Memory B cell (primary cell): ENCODE data around the gene RPN1.
"Not testable (repeated sequence)": the region's sequence is repeated elsewhere in the genome, so short reads cannot be mapped to it uniquely, and the experiment has no call there.

Experiments
- ATAC-seq: fragments of 150-1000 bp; cut with Tn5 transposase; 2 replicates; pipeline ENCODE4 v1.10.0; 2021; ENCODE audit warnings: low read depth, mild to moderate bottlenecking, moderate library complexity
- DNase-seq, 2 donors: peaks; one replicate each; pipeline ENCODE4 v3.0.0; 2022; ENCODE audit warnings: low spot score in 2 of 2
- H3K27ac Mint-ChIP-seq: one replicate; pipeline ENCODE4 v1.8.0; 2022; ENCODE audit warnings: mild to moderate bottlenecking, moderate library complexity, mixed read lengths
- H3K27me3 Mint-ChIP-seq: one replicate; pipeline ENCODE4 v1.8.0; 2022; ENCODE audit warnings: mixed read lengths
- H3K36me3 Mint-ChIP-seq: one replicate; pipeline ENCODE4 v1.8.0; 2022; ENCODE audit warnings: mild to moderate bottlenecking, mixed read lengths
- H3K4me1 Mint-ChIP-seq: one replicate; pipeline ENCODE4 v1.8.0; 2022; ENCODE audit warnings: mixed read lengths
- H3K4me3 Mint-ChIP-seq: one replicate; pipeline ENCODE4 v1.8.0; 2022; ENCODE audit warnings: mild to moderate bottlenecking, moderate library complexity, mixed read lengths
- H3K9me3 Mint-ChIP-seq: one replicate; pipeline ENCODE4 v1.8.0; 2022; ENCODE audit warnings: mixed read lengths

RPN1 gene

DNA sequence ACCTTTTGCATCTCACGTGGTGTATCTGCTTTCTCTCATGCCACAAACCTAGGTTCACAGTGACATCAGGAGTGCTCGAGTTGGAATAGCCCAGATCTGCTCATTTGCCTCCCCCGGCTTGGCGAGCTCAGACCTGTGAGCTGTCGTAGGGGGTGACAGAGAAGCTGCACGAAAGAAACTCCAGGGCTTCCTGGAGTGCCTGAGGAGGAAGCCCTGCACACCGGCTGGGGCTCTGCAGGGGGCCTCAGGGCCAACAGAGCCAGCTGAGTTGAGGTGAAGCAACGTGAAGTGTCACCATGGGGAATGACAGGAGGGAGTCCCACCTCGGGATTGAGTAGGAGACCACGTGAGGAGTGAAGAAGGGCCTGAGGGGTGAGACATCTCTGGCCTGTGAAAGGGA lies 62.5 kb downstream of the RPN1 start:
- Mint-ChIP-seq H3K4me1 (no peaks in the 10 kb centered on the region), H3K9me3 (no peaks in the 10 kb centered on the region), H3K27me3 (peaks cover 13% of the 10 kb centered on the region), H3K27ac (no peak overlapping the region), H3K4me3 (no peak overlapping the region), H3K36me3 (peaks cover 4% of the 10 kb centered on the region)
- no peak for ATAC-seq
- DNase-seq = no peak

DNA sequence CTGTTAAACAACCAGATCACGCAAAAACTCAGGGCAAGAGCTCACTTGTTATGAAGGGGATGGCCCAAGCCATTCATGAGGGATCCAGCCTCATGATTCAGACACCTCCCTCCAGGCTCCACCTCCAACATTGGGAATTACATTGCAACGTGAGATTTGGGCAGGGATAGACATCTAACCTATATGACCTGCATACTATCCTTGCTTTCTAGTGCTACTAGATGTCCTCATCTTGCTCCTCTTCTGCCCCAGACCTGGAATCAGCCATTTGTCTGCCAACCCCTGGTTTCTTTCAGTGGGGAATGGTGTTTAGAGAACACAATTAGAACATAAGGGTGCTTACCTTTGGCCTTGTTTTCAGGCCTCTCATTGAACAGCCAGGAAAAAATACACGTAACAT lies 63.2 kb downstream of the RPN1 start:
- Mint-ChIP-seq H3K27ac (no peak overlapping the region), H3K4me3 (no peak overlapping the region), H3K9me3 (no peaks in the 10 kb centered on the region), H3K4me1 (no peaks in the 10 kb centered on the region), H3K36me3 (peaks cover 4% of the 10 kb centered on the region), H3K27me3 (peaks cover 13% of the 10 kb centered on the region)
- DNase-seq (no peak), ATAC-seq (no peak)

DNA sequence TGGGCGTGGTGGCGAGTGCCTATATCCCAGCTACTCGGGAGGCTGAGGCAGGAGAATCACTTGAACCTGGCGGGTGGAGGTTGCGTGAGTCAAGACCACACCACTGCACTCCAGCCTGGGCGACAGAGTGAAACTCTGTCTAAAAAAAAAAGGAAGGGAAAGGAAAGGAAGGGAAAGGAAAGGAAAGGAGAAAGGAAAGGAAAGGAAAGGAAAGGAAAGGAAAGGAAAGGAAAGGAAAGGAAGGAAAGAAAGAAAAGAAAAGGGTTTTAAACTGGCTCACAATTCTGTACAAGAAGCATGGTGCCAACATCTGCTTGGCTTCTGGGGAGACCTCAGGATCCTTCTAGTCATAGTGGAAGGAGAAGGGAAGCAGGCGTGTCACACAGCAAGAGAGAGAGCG lies 63.7 kb downstream of the RPN1 start:
- not testable (repeated sequence) for ATAC-seq, H3K27ac Mint-ChIP-seq

DNA sequence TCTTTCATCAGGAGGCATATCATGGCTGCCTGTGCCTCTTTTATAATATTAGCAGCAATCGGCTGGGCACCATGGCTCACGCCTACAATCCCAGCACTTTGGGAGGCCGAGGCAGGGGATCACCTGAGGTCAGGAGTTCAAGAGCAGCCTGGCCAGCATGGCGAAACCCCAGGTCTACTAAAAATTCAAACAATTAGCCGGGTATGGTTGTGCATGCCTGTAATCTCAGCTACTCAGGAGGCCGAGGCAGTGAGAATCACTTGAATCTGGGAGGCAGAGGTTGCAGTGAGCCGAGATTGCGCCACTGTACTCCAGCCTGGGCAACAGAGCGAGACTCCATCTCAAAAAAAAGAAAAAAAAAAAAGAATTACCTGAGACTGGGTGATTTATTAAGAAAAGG lies 64.2 kb downstream of the RPN1 start:
- not testable (repeated sequence) for ATAC-seq, H3K36me3 Mint-ChIP-seq, DNase-seq, H3K4me1 Mint-ChIP-seq, H3K4me3 Mint-ChIP-seq, H3K9me3 Mint-ChIP-seq, H3K27ac Mint-ChIP-seq
- H3K27me3 Mint-ChIP-seq = peaks cover 13% of the 10 kb centered on the region

More for the DNA sequence above, 63.7 kb downstream of the RPN1 start:
- H3K27me3 Mint-ChIP-seq = peaks cover 13% of the 10 kb centered on the region
- not testable (repeated sequence) for H3K9me3 Mint-ChIP-seq, DNase-seq, H3K36me3 Mint-ChIP-seq, H3K4me3 Mint-ChIP-seq, H3K4me1 Mint-ChIP-seq

DNA sequence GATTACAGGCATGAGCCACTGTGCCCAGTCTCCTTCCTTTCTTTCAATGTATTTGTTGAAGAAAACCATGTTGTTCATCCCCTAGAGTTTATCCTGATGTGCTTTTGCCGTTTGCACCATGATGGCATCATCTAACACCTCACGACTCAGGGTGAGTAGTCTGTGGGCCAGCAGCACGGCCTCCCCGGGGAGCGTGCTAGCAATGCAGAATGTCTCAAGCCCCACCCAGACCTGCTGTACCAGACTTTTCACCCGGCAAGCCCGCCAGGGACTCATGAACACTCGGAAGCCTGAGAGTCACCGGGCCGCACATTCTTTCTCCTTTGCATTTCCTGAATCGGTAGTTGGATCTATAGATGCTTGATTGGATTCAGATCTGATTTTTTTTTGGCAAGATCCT lies 64.6 kb downstream of the RPN1 start:
- H3K27ac Mint-ChIP-seq = no peak overlapping the region

DNA sequence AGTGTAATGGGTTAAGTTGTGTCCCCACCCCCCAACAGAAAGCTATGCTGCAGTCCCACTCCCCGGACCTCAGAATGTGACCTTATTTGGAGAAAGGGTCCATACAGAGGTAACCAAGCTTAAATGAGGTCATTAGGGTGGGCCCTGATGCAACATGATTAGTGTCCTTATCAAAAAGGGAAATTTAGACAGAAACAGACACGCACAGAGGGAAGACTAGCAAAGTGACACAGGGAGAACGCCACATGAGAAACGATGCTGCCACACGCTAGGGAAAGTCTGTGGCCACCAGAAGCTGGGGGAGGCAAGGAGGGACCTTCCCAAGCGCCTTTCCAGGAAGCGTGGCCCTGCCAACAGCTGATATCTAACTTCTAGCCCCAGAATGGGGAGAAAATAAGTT lies 65.4 kb downstream of the RPN1 start:
- no peak overlapping the region for H3K4me3 Mint-ChIP-seq
- H3K27me3 Mint-ChIP-seq = peaks cover 13% of the 10 kb centered on the region
- H3K9me3 Mint-ChIP-seq = no peaks in the 10 kb centered on the region
- ATAC-seq (no peak), DNase-seq (no peak)
- H3K27ac Mint-ChIP-seq = no peak overlapping the region
- no peaks in the 10 kb centered on the region for H3K4me1 Mint-ChIP-seq
- H3K36me3 Mint-ChIP-seq = peaks cover 4% of the 10 kb centered on the region

More for the DNA sequence above, 64.6 kb downstream of the RPN1 start:
- no peaks in the 10 kb centered on the region for H3K9me3 Mint-ChIP-seq
- H3K36me3 Mint-ChIP-seq = peaks cover 4% of the 10 kb centered on the region
- H3K27me3 Mint-ChIP-seq = peaks cover 13% of the 10 kb centered on the region
- no peak for DNase-seq
- no peak overlapping the region for H3K4me3 Mint-ChIP-seq
- ATAC-seq = no peak
- no peaks in the 10 kb centered on the region for H3K4me1 Mint-ChIP-seq

DNA sequence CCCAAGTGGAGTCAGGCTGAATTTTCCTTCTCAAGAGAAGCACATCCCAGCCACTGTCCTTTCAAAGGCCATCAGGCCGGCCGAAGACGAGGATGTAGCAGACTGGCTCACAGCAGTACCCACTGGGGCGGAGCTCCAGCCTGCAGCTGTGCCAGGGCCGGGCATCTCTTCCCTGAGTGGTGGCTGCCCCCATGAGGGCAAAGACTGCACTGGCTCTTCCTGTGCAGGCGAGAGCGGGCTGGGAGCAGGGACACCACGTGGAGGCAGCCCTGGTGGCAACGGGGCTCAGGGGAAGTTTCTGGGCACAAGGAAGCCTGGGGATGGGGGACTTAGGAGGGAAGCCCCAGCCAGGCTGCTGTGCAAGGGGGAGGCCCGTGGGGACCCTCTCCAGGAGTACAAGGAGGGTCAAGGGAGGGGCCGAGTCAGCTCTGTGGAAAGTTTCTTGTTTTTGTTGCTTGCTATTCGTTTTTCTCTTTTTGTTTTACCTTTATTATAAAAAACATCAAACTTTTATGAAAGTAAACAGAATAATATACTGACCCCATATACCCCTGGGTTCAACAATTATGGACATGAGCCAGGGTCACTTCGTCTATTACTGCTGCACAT lies 66.1 kb downstream of the RPN1 start:
- Mint-ChIP-seq H3K9me3 (no peaks in the 10 kb centered on the region), H3K4me1 (no peaks in the 10 kb centered on the region), H3K36me3 (no peaks in the 10 kb centered on the region), H3K4me3 (no peak overlapping the region), H3K27ac (no peak overlapping the region), H3K27me3 (peaks cover 13% of the 10 kb centered on the region)
- peak; percentile 73 for ATAC-seq
- peak in 1 of 2 donors; percentile 21 for DNase-seq

DNA sequence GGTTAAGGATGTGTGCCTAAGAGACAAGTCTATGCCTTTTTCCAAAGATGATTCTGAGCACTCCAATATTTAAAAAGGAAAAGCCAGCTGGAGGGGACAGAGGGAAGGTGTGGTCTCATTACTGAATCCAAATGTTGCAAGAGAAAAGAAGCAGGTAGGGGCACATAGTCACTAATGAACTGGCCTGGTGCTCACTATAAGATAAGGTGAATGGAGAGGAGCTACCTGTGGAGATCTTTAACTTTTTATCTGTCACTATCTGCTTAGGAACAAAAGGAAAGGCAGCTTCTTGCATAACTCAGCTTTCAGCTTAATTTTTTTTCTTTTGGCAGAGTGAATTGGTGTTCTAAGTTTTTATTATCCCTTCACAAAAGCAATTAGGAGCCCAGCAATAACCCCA lies 69.1 kb downstream of the RPN1 start:
- Mint-ChIP-seq H3K27me3 (peaks cover 18% of the 10 kb centered on the region), H3K4me1 (no peaks in the 10 kb centered on the region), H3K27ac (no peak overlapping the region), H3K4me3 (no peak overlapping the region), H3K9me3 (no peaks in the 10 kb centered on the region), H3K36me3 (no peaks in the 10 kb centered on the region)
- no peak for DNase-seq
- no peak for ATAC-seq

DNA sequence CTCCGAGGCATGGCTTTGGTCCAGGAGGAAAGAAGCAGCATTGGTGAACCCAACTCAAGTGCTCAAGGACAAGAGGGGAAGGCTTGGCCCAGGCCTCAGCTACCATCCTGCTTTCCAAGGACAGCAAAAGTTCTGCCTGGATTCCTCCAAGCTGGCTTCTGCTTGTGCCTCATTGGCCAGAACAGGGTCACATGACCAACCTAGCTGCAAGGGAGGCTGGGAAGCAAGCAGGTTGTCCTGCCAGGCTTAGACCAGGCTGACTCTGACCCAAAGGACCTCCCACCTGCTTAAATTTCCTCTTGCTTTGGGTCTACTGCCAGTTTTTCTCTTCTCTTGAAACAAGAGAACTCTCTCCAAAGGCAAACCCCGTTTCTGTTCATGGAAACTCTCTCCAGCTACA lies 70.7 kb downstream of the RPN1 start:
- H3K4me3 Mint-ChIP-seq = no peak overlapping the region
- H3K4me1 Mint-ChIP-seq = no peaks in the 10 kb centered on the region
- DNase-seq (no peak), ATAC-seq (no peak)
- H3K27ac Mint-ChIP-seq = no peak overlapping the region
- peaks cover 13% of the 10 kb centered on the region for H3K27me3 Mint-ChIP-seq
- no peaks in the 10 kb centered on the region for H3K9me3 Mint-ChIP-seq
- H3K36me3 Mint-ChIP-seq = no peaks in the 10 kb centered on the region

DNA sequence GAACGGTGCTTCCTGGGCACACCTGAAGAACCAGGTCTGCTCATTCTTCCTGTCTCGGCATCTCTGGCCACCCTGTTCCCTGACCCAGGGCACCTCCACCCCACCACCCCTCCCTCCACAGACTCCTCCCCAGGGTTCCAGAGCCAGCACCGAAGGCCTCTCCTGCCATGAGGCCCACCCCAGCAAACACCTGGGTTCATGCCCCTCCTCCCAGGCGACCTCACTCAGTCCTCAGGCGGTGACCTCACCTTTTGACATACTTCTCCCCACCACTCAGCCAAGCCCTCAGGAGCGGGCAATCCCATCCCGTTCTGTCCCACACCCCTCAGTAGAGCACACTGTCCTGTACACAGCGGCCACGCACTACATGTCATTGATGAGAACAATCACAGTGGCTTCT lies 72.3 kb downstream of the RPN1 start:
- Mint-ChIP-seq H3K4me1 (no peaks in the 10 kb centered on the region), H3K27ac (no peak overlapping the region), H3K36me3 (no peaks in the 10 kb centered on the region), H3K27me3 (peaks cover 10% of the 10 kb centered on the region), H3K4me3 (no peak overlapping the region), H3K9me3 (no peaks in the 10 kb centered on the region)
- DNase-seq (no peak), ATAC-seq (no peak)

DNA sequence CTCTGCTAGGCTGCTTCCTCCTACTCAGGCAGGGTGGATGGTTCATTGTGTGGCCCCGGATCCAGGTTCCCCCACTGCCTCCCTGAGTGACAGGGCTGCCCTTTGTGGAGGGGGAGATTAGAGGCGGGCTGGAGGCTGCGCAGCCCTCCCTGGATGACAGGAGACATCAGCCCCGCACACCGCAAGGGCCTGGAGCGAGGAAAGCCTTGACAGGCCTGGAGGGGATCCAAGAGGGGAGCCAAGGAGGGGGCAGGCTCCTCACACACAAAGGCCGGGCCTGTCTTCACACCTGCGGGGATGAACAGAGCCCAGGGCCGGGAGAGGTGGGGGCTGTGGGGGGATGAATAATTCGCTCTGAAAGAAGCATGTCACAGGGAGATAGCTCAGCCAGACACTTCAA lies 72.9 kb downstream of the RPN1 start:
- H3K27me3 Mint-ChIP-seq = peaks cover 10% of the 10 kb centered on the region
- no peak overlapping the region for H3K4me3 Mint-ChIP-seq
- H3K9me3 Mint-ChIP-seq = no peaks in the 10 kb centered on the region
- no peak for DNase-seq
- no peaks in the 10 kb centered on the region for H3K4me1 Mint-ChIP-seq
- no peak for ATAC-seq
- no peak overlapping the region for H3K27ac Mint-ChIP-seq
- no peaks in the 10 kb centered on the region for H3K36me3 Mint-ChIP-seq

DNA sequence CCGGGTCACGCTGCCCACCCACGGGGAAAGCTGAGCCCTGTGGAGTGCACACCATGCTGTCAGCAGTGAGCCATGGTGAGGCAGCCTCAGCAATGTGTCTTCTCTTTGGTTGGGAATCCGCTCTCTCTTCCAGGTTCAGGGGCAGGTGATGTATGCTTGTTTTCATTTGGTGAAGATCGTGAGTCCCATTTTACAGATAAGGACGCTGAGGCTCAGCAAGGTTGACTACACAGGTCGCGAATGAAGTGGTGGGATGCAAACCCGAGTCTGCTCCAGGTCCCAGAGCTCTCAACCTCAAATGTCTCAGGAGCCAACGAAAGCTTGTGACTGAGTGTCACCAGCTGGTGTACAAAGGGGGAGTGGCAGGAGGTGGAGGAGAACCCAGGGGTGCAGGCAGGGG lies 74.3 kb downstream of the RPN1 start:
- H3K27ac Mint-ChIP-seq = no peak overlapping the region
- peaks cover 10% of the 10 kb centered on the region for H3K27me3 Mint-ChIP-seq
- H3K9me3 Mint-ChIP-seq = no peaks in the 10 kb centered on the region

DNA sequence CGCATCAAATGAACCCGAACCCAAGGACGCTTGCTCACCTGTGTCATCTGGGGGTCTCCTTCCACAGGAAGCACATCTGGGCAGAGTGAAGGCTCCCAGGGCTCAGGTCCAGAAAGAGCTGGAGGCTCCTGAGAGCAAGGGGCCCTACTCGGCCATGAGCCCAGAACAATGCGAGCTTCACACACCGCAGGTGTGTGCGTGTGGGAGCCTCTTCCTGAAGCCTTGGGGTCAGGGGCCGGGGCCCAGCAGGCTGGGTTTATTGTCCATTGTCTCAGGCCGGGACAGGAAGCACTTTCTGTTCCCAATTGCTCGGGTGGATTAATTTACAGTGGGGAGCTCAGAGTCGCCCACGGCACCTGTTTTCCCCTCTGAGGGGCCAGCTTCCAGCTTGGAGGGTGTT lies 74.8 kb downstream of the RPN1 start:
- no peaks in the 10 kb centered on the region for H3K36me3 Mint-ChIP-seq

More for the DNA sequence above, 74.3 kb downstream of the RPN1 start:
- no peaks in the 10 kb centered on the region for H3K36me3 Mint-ChIP-seq
- H3K4me1 Mint-ChIP-seq = no peaks in the 10 kb centered on the region
- ATAC-seq (no peak), DNase-seq (no peak)
- no peak overlapping the region for H3K4me3 Mint-ChIP-seq

DNA sequence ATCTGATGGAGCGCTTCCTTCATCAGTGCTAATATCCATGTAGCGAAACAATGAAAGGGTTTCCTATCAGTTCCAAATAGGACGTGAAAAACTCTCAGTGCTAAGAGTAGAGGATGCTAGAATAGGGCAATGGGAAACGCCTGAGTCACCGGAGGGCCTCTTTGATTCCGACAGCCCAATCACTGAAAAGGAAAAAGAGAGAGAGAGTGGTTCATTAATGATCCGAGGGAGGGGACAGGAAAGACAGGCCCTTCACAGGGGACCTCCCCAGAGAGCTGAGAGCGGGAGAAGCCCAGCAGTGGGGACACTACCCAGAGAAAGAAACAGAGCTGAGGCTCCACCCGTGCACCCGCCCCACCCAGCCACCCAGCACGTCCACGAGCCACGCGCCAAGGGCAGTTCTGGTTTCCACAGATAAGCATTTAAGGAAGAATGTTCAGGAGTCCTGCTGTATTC lies 76.9 kb downstream of the RPN1 start:
- H3K9me3 Mint-ChIP-seq = no peaks in the 10 kb centered on the region
- no peaks in the 10 kb centered on the region for H3K36me3 Mint-ChIP-seq
- no peak overlapping the region for H3K4me3 Mint-ChIP-seq
- no peak overlapping the region for H3K27ac Mint-ChIP-seq
- DNase-seq = no peak
- no peak for ATAC-seq
- H3K27me3 Mint-ChIP-seq = peaks cover 13% of the 10 kb centered on the region
- no peaks in the 10 kb centered on the region for H3K4me1 Mint-ChIP-seq

More for the DNA sequence above, 74.8 kb downstream of the RPN1 start:
- no peak overlapping the region for H3K4me3 Mint-ChIP-seq
- ATAC-seq (no peak), DNase-seq (no peak)
- H3K4me1 Mint-ChIP-seq = no peaks in the 10 kb centered on the region
- peaks cover 13% of the 10 kb centered on the region for H3K27me3 Mint-ChIP-seq
- no peak overlapping the region for H3K27ac Mint-ChIP-seq
- no peaks in the 10 kb centered on the region for H3K9me3 Mint-ChIP-seq

DNA sequence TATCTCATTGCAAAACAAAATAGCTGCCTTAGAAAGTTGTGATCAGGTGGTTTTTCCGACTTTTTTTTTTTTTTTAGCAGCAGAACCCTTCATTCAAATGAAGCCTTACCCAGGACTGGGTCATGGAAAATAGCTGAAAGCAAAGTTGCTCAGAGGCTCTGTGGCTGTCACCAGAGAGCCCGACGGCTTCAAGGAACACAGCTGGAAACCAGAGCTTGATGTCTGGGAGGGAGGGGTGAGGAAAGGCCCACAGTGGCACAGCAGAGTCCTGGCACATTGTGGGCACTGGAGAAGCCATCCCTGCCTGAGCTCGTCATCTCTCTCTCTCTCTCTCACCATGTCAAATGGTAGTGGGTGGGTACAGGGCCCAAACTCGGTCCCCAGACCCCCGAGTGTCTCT lies 77.5 kb downstream of the RPN1 start:
- Mint-ChIP-seq H3K27me3 (peaks cover 13% of the 10 kb centered on the region), H3K27ac (no peak overlapping the region), H3K9me3 (no peaks in the 10 kb centered on the region), H3K4me1 (no peaks in the 10 kb centered on the region), H3K4me3 (no peak overlapping the region), H3K36me3 (no peaks in the 10 kb centered on the region)
- ATAC-seq (no peak), DNase-seq (no peak)
